GM23338 (cell line): ENCODE results near the gene CPO. TPM values are rescaled to one million over a fixed set of nuclear protein-coding genes. Genes with fewer than 3 reads are reported as not detected.

ENCODE experiments used
- ATAC-seq: fragments of 200-7000 bp; cut with Tn5 transposase; 3 replicates; pipeline ENCODE4 v1.9.1; 2020
- DNase-seq: peaks from one replicate; pipeline ENCODE4 v3.0.0-alpha.2; 2015; ENCODE audit warnings: low spot score
- H2AFZ ChIP-seq: fragments of 200-600 bp; sonication (generic); 2 replicates; pipeline ENCODE4 v1.8.0; 2016; ENCODE audit warnings: antibody characterized with exemption, mild to moderate bottlenecking, moderate library complexity
- H3F3A ChIP-seq: fragments of 200-600 bp; sonication (generic); replicated peaks from 2 replicates; pipeline ENCODE4 v1.8.0; 2017; ENCODE audit warnings: antibody characterized with exemption, mixed run types, low read depth
- H3K27ac ChIP-seq: fragments of 200-600 bp; sonication (generic); 2 replicates; pipeline ENCODE4 v1.6.1; 2016; ENCODE audit warnings: low read depth
- H3K27me3 ChIP-seq: fragments of 200-600 bp; sonication (generic); 2 replicates; pipeline ENCODE4 v1.8.0; 2016; ENCODE audit warnings: mild to moderate bottlenecking, mixed run types, moderate library complexity; ENCODE audit not compliant: insufficient read depth
- H3K36me3 ChIP-seq: fragments of 200-600 bp; sonication (generic); 2 replicates; pipeline ENCODE4 v1.8.0; 2016; ENCODE audit warnings: mild to moderate bottlenecking; ENCODE audit not compliant: insufficient read depth
- H3K4me1 ChIP-seq: fragments of 200-600 bp; sonication (generic); 2 replicates; pipeline ENCODE4 v1.8.0; 2016; ENCODE audit warnings: mild to moderate bottlenecking, moderate library complexity; ENCODE audit not compliant: insufficient read depth
- H3K4me2 ChIP-seq: fragments of 200-600 bp; sonication (generic); 2 replicates; pipeline ENCODE4 v1.7.1; 2017; ENCODE audit warnings: mixed run types
- H3K4me3 ChIP-seq: fragments of 200-600 bp; sonication (generic); 2 replicates; pipeline ENCODE4 v1.6.1; 2016; ENCODE audit warnings: mixed run types
- H3K79me2 ChIP-seq: fragments of 200-600 bp; sonication (generic); replicated peaks from 2 replicates; pipeline ENCODE4 v1.8.0; 2017; ENCODE audit warnings: mild to moderate bottlenecking; ENCODE audit not compliant: insufficient read depth
- H3K9me2 ChIP-seq: fragments of 200-600 bp; sonication (generic); 2 replicates; pipeline ENCODE4 v1.8.0; 2017; ENCODE audit not compliant: insufficient read depth
- H4K20me1 ChIP-seq: fragments of 200-600 bp; sonication (generic); replicated peaks from 2 replicates; pipeline ENCODE4 v1.8.0; 2017; ENCODE audit warnings: mild to moderate bottlenecking; ENCODE audit not compliant: insufficient read depth
- H3K27ac Mint-ChIP-seq: 2 replicates; pipeline ENCODE4 v1.8.0; 2020; ENCODE audit warnings: inconsistent platforms, mild to moderate bottlenecking, moderate library complexity, mixed read lengths
- H3K27me3 Mint-ChIP-seq: 3 replicates; pipeline ENCODE4 v1.8.0; 2022; ENCODE audit warnings: low read depth, mild to moderate bottlenecking, moderate library complexity, mixed read lengths, inconsistent platforms; ENCODE audit not compliant: insufficient read depth, poor library complexity
- H3K36me3 Mint-ChIP-seq: 3 replicates; pipeline ENCODE4 v1.8.0; 2021; ENCODE audit warnings: low read depth, mild to moderate bottlenecking, inconsistent platforms, moderate library complexity, mixed read lengths
- H3K4me1 Mint-ChIP-seq: 3 replicates; pipeline ENCODE4 v1.8.0; 2020; ENCODE audit warnings: mild to moderate bottlenecking, inconsistent platforms, mixed read lengths
- H3K4me3 Mint-ChIP-seq: 3 replicates; pipeline ENCODE4 v1.8.0; 2021; ENCODE audit warnings: moderate library complexity, mild to moderate bottlenecking, inconsistent platforms, mixed read lengths
- H3K9me3 Mint-ChIP-seq: 3 replicates; pipeline ENCODE4 v1.8.0; 2020; ENCODE audit warnings: moderate library complexity, mild to moderate bottlenecking, inconsistent platforms, mixed read lengths
- CREB1 ChIP-seq: fragments of 250-450 bp; sonication (Bioruptor Pico); IDR thresholded peaks from 2 replicates; pipeline ENCODE4 v1.5.0; 2020; ENCODE audit warnings: low read depth, mild to moderate bottlenecking, moderate library complexity
- CTCF ChIP-seq, 2 experiments: fragments of 200-600 bp in 1 of 2; sonication (generic) in 1 of 2; conservative IDR thresholded peaks; 2 replicates each; pipeline versions ENCODE4 v1.5.1 to v1.6.1; 2016 to 2017; ENCODE audit warnings: antibody characterized with exemption in 2 of 2, low read depth in 2 of 2, mild to moderate bottlenecking in 2 of 2, moderate library complexity in 1 of 2
- EZH2 ChIP-seq: fragments of 200-600 bp; sonication (generic); IDR thresholded peaks from one replicate; pipeline ENCODE4 v1.8.0; 2017; ENCODE audit warnings: antibody characterized with exemption, mild to moderate bottlenecking, low read depth; ENCODE audit not compliant: unreplicated experiment
- EZH2phosphoT487 ChIP-seq: fragments of 200-600 bp; sonication (generic); IDR thresholded peaks from one replicate; pipeline ENCODE4 v1.8.1; 2018; ENCODE audit warnings: antibody characterized with exemption; ENCODE audit not compliant: unreplicated experiment
- NANOG ChIP-seq: IDR thresholded peaks from 2 replicates; pipeline ENCODE4 v1.6.1; 2016; ENCODE audit warnings: antibody characterized with exemption, borderline replicate concordance
- ZNF114 ChIP-seq: fragments of 250-450 bp; sonication (Bioruptor Pico); IDR thresholded peaks from 2 replicates; pipeline ENCODE4 v1.5.0; 2020; ENCODE audit warnings: mild to moderate bottlenecking, moderate library complexity
- ZNF462 ChIP-seq: fragments of 250-450 bp; sonication (Bioruptor Pico); IDR thresholded peaks from 2 replicates; pipeline ENCODE4 v1.5.0; 2020; ENCODE audit warnings: mild to moderate bottlenecking, moderate library complexity
- polyA plus RNA-seq: library from polyadenylated mRNA; unstranded; fragments of >200 nt; fragmentation: Nextera tagmentation; extraction: Ambion mirVana; gene quantifications from 2 replicates; pipeline ENCODE4 v1.2.1, GENCODE V29; 2016
- total RNA-seq: library from RNA; depleted of rRNA; stranded (reverse); fragments of >200 nt; shearing (Covaris generic); gene quantifications from 2 replicates; pipeline ENCODE4 v1.2.3, GENCODE V29; 2014
- TF ChIP-seq, protein P1 (sequence below): IDR thresholded peaks from one replicate; pipeline ENCODE4 v1.6.1; 2018; ENCODE audit warnings: antibody characterized with exemption; ENCODE audit not compliant: unreplicated experiment

The CPO gene
- total and polyA plus RNA-seq, 2 experiments from 2014 or later = 0.91 to 0.94 TPM

GRCh38 chr2:207008105-207008990 is 69.0 kb downstream of the CPO start:
- Mint-ChIP-seq H3K27ac (peak overlapping the region; percentile 80), H3K36me3 (peaks cover 6% of the 10 kb centered on the region; the same call in 2 of the 3 replicates), H3K27me3 (no peaks in the 10 kb centered on the region), H3K9me3 (peaks cover 6% of the 10 kb centered on the region; the same call in 2 of the 3 replicates), H3K4me1 (peaks cover 33% of the 10 kb centered on the region), H3K4me3 (no peak overlapping the region)
- Histone ChIP-seq H3K4me2 (peak overlapping the region; percentile 15), H3K27me3 (no peaks in the 10 kb centered on the region), H3K27ac (peak overlapping the region; percentile 97), H4K20me1 (no peaks in the 10 kb centered on the region), H3F3A (no peaks in the 10 kb centered on the region), H3K9me2 (no peaks in the 10 kb centered on the region), H3K4me3 (no peak overlapping the region), H2AFZ (no peak overlapping the region), H3K36me3 (no peaks in the 10 kb centered on the region), H3K4me1 (peaks cover 37% of the 10 kb centered on the region), H3K79me2 (no peaks in the 10 kb centered on the region)
- no peak for TF ChIP-seq ZNF114
- peak; percentile 85 for TF ChIP-seq CREB1
- TF ChIP-seq EZH2phosphoT487 = no peak
- TF ChIP-seq ZNF462 = peak; percentile 60; the same call in 1 of the 2 replicates
- no peak for TF ChIP-seq EZH2
- peak; percentile 67; the same call in 1 of the 2 replicates for TF ChIP-seq NANOG
- TF ChIP-seq CTCF (conservative IDR thresholded peaks at IDR 0.05; ENCODE audit: low read depth in 2 of 2) = peak in 1 of 2 experiments; percentile 73; a peak in 2 of 4 replicates
- TF ChIP-seq, protein P1, sequence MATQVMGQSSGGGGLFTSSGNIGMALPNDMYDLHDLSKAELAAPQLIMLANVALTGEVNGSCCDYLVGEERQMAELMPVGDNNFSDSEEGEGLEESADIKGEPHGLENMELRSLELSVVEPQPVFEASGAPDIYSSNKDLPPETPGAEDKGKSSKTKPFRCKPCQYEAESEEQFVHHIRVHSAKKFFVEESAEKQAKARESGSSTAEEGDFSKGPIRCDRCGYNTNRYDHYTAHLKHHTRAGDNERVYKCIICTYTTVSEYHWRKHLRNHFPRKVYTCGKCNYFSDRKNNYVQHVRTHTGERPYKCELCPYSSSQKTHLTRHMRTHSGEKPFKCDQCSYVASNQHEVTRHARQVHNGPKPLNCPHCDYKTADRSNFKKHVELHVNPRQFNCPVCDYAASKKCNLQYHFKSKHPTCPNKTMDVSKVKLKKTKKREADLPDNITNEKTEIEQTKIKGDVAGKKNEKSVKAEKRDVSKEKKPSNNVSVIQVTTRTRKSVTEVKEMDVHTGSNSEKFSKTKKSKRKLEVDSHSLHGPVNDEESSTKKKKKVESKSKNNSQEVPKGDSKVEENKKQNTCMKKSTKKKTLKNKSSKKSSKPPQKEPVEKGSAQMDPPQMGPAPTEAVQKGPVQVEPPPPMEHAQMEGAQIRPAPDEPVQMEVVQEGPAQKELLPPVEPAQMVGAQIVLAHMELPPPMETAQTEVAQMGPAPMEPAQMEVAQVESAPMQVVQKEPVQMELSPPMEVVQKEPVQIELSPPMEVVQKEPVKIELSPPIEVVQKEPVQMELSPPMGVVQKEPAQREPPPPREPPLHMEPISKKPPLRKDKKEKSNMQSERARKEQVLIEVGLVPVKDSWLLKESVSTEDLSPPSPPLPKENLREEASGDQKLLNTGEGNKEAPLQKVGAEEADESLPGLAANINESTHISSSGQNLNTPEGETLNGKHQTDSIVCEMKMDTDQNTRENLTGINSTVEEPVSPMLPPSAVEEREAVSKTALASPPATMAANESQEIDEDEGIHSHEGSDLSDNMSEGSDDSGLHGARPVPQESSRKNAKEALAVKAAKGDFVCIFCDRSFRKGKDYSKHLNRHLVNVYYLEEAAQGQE = peak; percentile 35
- ATAC-seq (peak; percentile 99), DNase-seq (peak; percentile 91)
